Omental fat pad (tissue), 4 donors: Measurements from ENCODE around the gene STRN. TPM values are rescaled to one million over a fixed set of nuclear protein-coding genes. Genes with fewer than 3 reads are reported as not detected.
A peak's percentile ranks its signal among the peaks of the same experiment; 100 is the strongest.
"Not testable (repeated sequence)": the region's sequence is repeated elsewhere in the genome, so short reads cannot be mapped to it uniquely, and the experiment has no call there.

Source experiments
- ATAC-seq: fragments of 150-250 bp; one replicate; pipeline ENCODE4 v1.9.1; 2016; ENCODE audit warnings: mild to moderate bottlenecking, moderate library complexity; ENCODE audit not compliant: low FRiP score
- DNase-seq: peaks from one replicate; pipeline ENCODE4 v3.0.0-alpha.2; 2019; ENCODE audit warnings: low spot score
- total RNA-seq, 4 donors: library from RNA; depleted of rRNA; stranded (reverse); fragments of >200 nt; gene quantifications; one replicate each; pipeline ENCODE4 v1.1.0, GENCODE V29; 2016
- TF ChIP-seq, protein P1 (sequence below), 3 donors: fragments of 450-650 bp; IDR thresholded peaks; one replicate each; pipeline ENCODE4 v1.5.1; 2016 to 2017; ENCODE audit warnings: antibody characterized with exemption in 3 of 3, mild to moderate bottlenecking in 3 of 3, moderate library complexity in 2 of 3

The STRN gene, protein sequence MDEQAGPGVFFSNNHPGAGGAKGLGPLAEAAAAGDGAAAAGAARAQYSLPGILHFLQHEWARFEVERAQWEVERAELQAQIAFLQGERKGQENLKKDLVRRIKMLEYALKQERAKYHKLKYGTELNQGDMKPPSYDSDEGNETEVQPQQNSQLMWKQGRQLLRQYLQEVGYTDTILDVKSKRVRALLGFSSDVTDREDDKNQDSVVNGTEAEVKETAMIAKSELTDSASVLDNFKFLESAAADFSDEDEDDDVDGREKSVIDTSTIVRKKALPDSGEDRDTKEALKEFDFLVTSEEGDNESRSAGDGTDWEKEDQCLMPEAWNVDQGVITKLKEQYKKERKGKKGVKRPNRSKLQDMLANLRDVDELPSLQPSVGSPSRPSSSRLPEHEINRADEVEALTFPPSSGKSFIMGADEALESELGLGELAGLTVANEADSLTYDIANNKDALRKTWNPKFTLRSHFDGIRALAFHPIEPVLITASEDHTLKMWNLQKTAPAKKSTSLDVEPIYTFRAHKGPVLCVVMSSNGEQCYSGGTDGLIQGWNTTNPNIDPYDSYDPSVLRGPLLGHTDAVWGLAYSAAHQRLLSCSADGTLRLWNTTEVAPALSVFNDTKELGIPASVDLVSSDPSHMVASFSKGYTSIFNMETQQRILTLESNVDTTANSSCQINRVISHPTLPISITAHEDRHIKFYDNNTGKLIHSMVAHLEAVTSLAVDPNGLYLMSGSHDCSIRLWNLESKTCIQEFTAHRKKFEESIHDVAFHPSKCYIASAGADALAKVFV
- 10 to 100 TPM; 16.7 to 26.8 (median 21.3) TPM for total RNA-seq

GRCh38 chr2:36966370-36967235 is at the start of gene STRN:
TSS of gene STRN (minus strand) at chr2:36966536. CDS start at chr2:36966463, 73 bp downstream.
- TF ChIP-seq, protein P1, sequence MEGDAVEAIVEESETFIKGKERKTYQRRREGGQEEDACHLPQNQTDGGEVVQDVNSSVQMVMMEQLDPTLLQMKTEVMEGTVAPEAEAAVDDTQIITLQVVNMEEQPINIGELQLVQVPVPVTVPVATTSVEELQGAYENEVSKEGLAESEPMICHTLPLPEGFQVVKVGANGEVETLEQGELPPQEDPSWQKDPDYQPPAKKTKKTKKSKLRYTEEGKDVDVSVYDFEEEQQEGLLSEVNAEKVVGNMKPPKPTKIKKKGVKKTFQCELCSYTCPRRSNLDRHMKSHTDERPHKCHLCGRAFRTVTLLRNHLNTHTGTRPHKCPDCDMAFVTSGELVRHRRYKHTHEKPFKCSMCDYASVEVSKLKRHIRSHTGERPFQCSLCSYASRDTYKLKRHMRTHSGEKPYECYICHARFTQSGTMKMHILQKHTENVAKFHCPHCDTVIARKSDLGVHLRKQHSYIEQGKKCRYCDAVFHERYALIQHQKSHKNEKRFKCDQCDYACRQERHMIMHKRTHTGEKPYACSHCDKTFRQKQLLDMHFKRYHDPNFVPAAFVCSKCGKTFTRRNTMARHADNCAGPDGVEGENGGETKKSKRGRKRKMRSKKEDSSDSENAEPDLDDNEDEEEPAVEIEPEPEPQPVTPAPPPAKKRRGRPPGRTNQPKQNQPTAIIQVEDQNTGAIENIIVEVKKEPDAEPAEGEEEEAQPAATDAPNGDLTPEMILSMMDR (IDR thresholded peaks at IDR 0.05), result no peak
- ATAC-seq (peak; percentile 98), DNase-seq (peak; percentile 79)

- DNase-seq, result no peak
- TF ChIP-seq, protein P1 (IDR thresholded peaks at IDR 0.05), result no peak
- ATAC-seq, result no peak
These were observed 46.9 kb upstream of the STRN start for GRCh38 chr2:37013315-37013641.

DNA sequence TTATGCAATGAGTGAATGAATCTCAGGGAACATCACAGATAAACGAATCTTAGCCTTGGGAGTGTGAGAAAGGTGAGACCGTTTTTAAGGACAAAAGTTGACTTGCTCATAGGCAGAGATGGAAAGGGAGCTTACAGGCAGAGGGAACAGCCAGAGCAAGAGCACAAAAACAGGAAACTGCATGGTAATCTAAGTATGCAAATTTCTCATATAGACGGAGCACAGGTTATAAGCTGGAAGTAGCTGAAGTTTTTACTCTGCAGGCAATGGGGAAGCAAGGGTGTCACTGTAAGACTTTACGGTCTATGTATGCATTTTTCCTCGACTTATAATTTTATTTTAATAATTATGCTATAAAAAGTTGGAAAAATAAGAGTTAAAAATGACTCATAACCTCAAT is 44.8 kb upstream of the STRN start:
- DNase-seq, result no peak
- no peak for ATAC-seq
- TF ChIP-seq, protein P1 (IDR thresholded peaks at IDR 0.05), result no peak

GRCh38 chr2:37005118-37005868 is 39.0 kb upstream of the STRN start:
- TF ChIP-seq, protein P1 (IDR thresholded peaks at IDR 0.05), result no peak
- DNase-seq (no peak), ATAC-seq (no peak)

- TF ChIP-seq, protein P1 (IDR thresholded peaks at IDR 0.05), result no peak
- ATAC-seq (no peak), DNase-seq (no peak)
These were observed 34.7 kb upstream of the STRN start for GRCh38 chr2:37000988-37001556.

DNA sequence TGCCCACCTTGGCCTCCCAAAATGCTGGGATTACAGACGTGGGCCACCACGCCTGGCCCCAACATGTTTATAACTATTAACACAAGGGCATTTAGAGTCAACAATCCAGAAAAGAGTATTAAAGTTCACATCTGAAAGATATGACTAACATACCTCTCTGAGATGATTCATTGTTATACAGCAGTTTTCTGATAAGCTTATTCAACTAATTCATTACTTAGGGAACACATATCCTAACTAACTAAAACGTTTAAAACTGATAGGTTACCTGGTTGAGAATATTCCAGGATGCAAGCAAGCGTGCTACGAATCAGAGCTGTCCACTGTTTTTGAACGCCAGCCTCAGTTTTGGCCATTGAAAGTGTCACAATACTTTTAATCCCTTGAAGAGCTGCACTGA is 34.0 kb upstream of the STRN start:
- TF ChIP-seq, protein P1 (IDR thresholded peaks at IDR 0.05), result no peak
- ATAC-seq, result no peak
- no peak for DNase-seq

DNA sequence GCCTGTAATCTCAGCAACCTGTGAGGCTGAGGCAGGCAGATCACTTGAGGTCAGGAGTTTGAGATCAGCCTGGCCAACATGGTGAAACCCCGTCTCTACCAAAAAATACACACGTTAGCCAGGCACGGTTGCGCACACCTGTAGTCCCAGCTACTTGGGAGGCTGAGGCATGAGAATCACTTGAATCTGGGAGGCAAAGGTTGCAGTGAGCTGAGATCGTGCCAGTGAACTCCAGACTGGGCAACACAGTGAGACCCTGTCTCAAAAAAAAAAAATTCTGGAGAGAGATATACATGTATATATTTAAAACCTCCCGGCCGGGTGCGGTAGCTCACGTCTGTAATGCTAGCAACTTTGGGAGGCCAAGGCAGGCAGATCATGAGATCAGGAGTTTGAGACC is 33.1 kb upstream of the STRN start:
- not testable (repeated sequence) for ATAC-seq, DNase-seq
